Right lobe of liver (tissue), 6 donors: Measurements from ENCODE around the gene C1orf94. TPM values are rescaled to one million over a fixed set of nuclear protein-coding genes. Genes with fewer than 3 reads are reported as not detected.

Experiments
- ATAC-seq, 4 donors: fragments of 200-7000 bp; cut with Tn5 transposase; one replicate each; pipeline ENCODE4 v1.9.1; 2020; ENCODE audit warnings: mild to moderate bottlenecking in 4 of 4, moderate library complexity in 4 of 4
- DNase-seq, 3 donors: peaks; one replicate each; pipeline ENCODE4 v3.0.0-alpha.2; 2020
- H3K27ac ChIP-seq, 3 donors: fragments of 200-600 bp; one replicate each; pipeline ENCODE4 v1.8.0; 2022
- H3K27me3 ChIP-seq, 2 donors: fragments of 200-600 bp; one replicate each; pipeline ENCODE4 v1.8.0; 2022
- H3K36me3 ChIP-seq, 4 donors: fragments of 200-600 bp; sonication (generic) in 1 of 4; one replicate each; pipeline versions ENCODE4 v1.5.1 to v1.8.0; 2017 to 2022; ENCODE audit warnings: control low read depth in 1 of 4
- H3K4me1 ChIP-seq, 4 donors: fragments of 200-600 bp; sonication (generic) in 1 of 4; one replicate each; pipeline versions ENCODE4 v1.5.1 to v1.8.0; 2017 to 2022; ENCODE audit warnings: control low read depth in 1 of 4
- H3K4me3 ChIP-seq, 3 donors: fragments of 200-600 bp; one replicate each; pipeline ENCODE4 v1.8.0; 2022
- H3K9me3 ChIP-seq, 4 donors: fragments of 200-600 bp; sonication (generic) in 1 of 4; one replicate each; pipeline versions ENCODE4 v1.5.1 to v1.8.0; 2017 to 2022; ENCODE audit warnings: control low read depth in 1 of 4
- CTCF ChIP-seq, 4 donors: fragments of 200-600 bp in 3 of 4; fragments of 450-650 bp in 1 of 4; IDR thresholded peaks; one replicate each; pipeline versions ENCODE4 v1.5.1 to v1.8.0; 2016 to 2022; ENCODE audit warnings: antibody characterized with exemption in 4 of 4, mild to moderate bottlenecking in 2 of 4
- POLR2A ChIP-seq: fragments of 450-650 bp; IDR thresholded peaks from one replicate; pipeline ENCODE4 v1.6.1; 2017; ENCODE audit warnings: antibody characterized with exemption, mild to moderate bottlenecking
- WGBS: methylation state at CpG from one replicate; pipeline ENCODE4 v1.1.6; 2018; ENCODE audit warnings: low coverage, low lambda C conversion rate; ENCODE audit not compliant: insufficient coverage; ENCODE audit errors: missing lambda C conversion rate; 5-methylcytosine and 5-hydroxymethylcytosine counted together
- intact Hi-C, 2 donors: fragments of 100-400 bp; cut with DNase I; formaldehyde crosslinking; loops; one replicate each; pipeline versions ENCODE4 v1.11.2 to v1.14.1; 2022
- total RNA-seq, 6 experiments: library from RNA; depleted of rRNA in 2 of 6; stranded (reverse); fragments of >200 nt in 2 of 6; fragmentation: NEBNext Ultra II Directional in 3 of 6; extraction: Animal tissue kit (Norgen Biotek cat#: 25700) in 3 of 6; gene quantifications; one replicate each; pipeline versions ENCODE4 v1.1.0 to v1.2.4, GENCODE V29; 2016 to 2023
- donor health status: DM: no; HTN: yes; CAD: no.
- donor health status: DM: no; HTN: no; CAD: no.
- donor health status: DM: no; HTN: no; CAD: no.
- donor health status: DM: no; HTN: yes; CAD: no.
- donor health status: DM: no; HTN: yes; CAD: no.

The C1orf94 gene
- total RNA-seq, 6 experiments from 2014 or later = not detected

- no peak for ATAC-seq
- no peak overlapping the region for H3K4me3 ChIP-seq
These were observed 58.9 kb downstream of the C1orf94 start for GRCh38 chr1:34235594-34235993.

GRCh38 chr1:34236089-34236488 lies 59.4 kb downstream of the C1orf94 start:
- WGBS = 35% methylated on average over 5 of the region's 6 CpGs
- intact Hi-C loops = no loop called here
- no peak overlapping the region for H3K4me3 ChIP-seq

More at GRCh38 chr1:34235594-34235993, 58.9 kb downstream of the C1orf94 start:
- intact Hi-C loops = no loop called here
- no peak for DNase-seq
- WGBS = 100% methylated on average over 1 of the region's 2 CpGs
- no peaks in the 10 kb centered on the region for H3K27me3 ChIP-seq
- H3K36me3 ChIP-seq = no peaks in the 10 kb centered on the region
- TF ChIP-seq POLR2A (no peak), CTCF (IDR thresholded peaks at IDR 0.05) (no peak)
- no peaks in the 10 kb centered on the region for H3K9me3 ChIP-seq
- H3K27ac ChIP-seq = no peak overlapping the region
- peaks cover 0 to 14% (median 0%) of the 10 kb centered on the region in 4 donors for H3K4me1 ChIP-seq

GRCh38 chr1:34237151-34237815 lies 60.6 kb downstream of the C1orf94 start:
- no peak for TF ChIP-seq POLR2A
- TF ChIP-seq CTCF (IDR thresholded peaks at IDR 0.05) = no peak
- no peaks in the 10 kb centered on the region for H3K36me3 ChIP-seq
- H3K27me3 ChIP-seq = no peaks in the 10 kb centered on the region
- no peak for DNase-seq
- H3K27ac ChIP-seq = no peak overlapping the region
- H3K4me1 ChIP-seq = peaks cover 0 to 14% (median 0%) of the 10 kb centered on the region in 4 donors
- no peak overlapping the region for H3K4me3 ChIP-seq
- WGBS = 39% methylated on average over 8 of the region's 8 CpGs
- intact Hi-C loops = no loop called here
- peak in 1 of 4 donors; percentile 42 for ATAC-seq
- no peaks in the 10 kb centered on the region for H3K9me3 ChIP-seq

More at GRCh38 chr1:34236089-34236488, 59.4 kb downstream of the C1orf94 start:
- Histone ChIP-seq H3K27ac (no peak overlapping the region), H3K4me1 (peaks cover 0 to 14% (median 0%) of the 10 kb centered on the region in 4 donors), H3K9me3 (no peaks in the 10 kb centered on the region), H3K27me3 (no peaks in the 10 kb centered on the region), H3K36me3 (no peaks in the 10 kb centered on the region)
- no peak for DNase-seq
- TF ChIP-seq POLR2A = no peak
- no peak for TF ChIP-seq CTCF (IDR thresholded peaks at IDR 0.05)
- ATAC-seq = peak; percentile 44 to 88 (median 62)

GRCh38 chr1:34245967-34246366 lies 69.3 kb downstream of the C1orf94 start:
- Histone ChIP-seq H3K27ac (no peak overlapping the region), H3K9me3 (no peaks in the 10 kb centered on the region), H3K36me3 (no peaks in the 10 kb centered on the region), H3K27me3 (no peaks in the 10 kb centered on the region), H3K4me1 (no peaks in the 10 kb centered on the region), H3K4me3 (no peak overlapping the region)
- intact Hi-C loops = no loop called here
- ATAC-seq (no peak), DNase-seq (no peak)
- WGBS = 55% methylated on average over 4 of the region's 4 CpGs
- no peak for TF ChIP-seq POLR2A

- Histone ChIP-seq H3K36me3 (no peaks in the 10 kb centered on the region), H3K27me3 (no peaks in the 10 kb centered on the region), H3K4me3 (no peak overlapping the region), H3K4me1 (no peaks in the 10 kb centered on the region), H3K9me3 (no peaks in the 10 kb centered on the region), H3K27ac (no peak overlapping the region)
- DNase-seq = no peak
- no peak for ATAC-seq
- no peak for TF ChIP-seq CTCF (IDR thresholded peaks at IDR 0.05)
- 54% methylated on average over 3 of the region's 3 CpGs for whole genome bisulfite sequencing
- intact Hi-C loops = no loop called here
These were observed 73.6 kb downstream of the C1orf94 start for GRCh38 chr1:34250342-34250741.
